ENCODE data around the gene GTF3C4.

Gene GTF3C4

DNA sequence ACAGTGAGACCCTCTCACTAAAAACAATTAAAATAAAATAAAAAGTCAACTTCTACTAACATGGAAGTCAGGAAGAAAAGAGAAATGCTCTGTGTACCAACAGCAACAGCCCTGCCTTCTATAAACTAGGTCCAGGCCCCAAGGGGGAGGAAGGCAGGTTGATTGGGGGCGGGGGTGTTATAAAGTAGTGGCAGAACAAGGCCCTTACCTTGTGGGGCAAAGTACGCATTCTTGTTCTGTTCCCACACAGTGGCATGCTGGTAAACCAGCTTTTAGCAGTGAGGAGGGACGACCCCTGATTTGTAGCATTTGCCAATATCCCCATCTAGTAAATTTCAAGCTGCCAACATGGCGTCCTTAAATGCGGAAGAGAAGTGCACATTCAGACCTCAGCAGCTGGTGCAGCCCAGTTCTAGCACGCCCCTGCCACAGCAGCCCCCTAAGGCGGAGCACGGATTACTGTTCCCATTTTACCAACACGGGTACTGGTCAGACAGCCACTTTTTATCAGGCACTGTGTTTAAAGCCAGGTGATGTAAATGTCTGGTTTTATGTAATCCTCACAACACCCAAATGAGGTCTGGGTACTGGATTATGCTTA, 69.5 kb downstream of the GTF3C4 start:
- Histone ChIP-seq H3K4me3 (ENCODE audit: insufficient read depth, low read depth, low read length, poor library complexity, severe bottlenecking) (no peak overlapping the region), H3K27me3 (replicated peaks; ENCODE audit: control insufficient read depth, insufficient read depth, low read length, poor library complexity, severe bottlenecking) (peaks cover 14% of the 10 kb centered on the region), H3K27ac (ENCODE audit: insufficient read depth, low read length, poor library complexity, severe bottlenecking) (no peak overlapping the region), H3K36me3 (ENCODE audit: control insufficient read depth, insufficient read depth, low read length) (no peaks in the 10 kb centered on the region), H3K9me3 (ENCODE audit: control insufficient read depth, low read length) (no peaks in the 10 kb centered on the region), H3K4me1 (ENCODE audit: control insufficient read depth, insufficient read depth, low read length, poor library complexity, severe bottlenecking) (no peaks in the 10 kb centered on the region)
- no peak for DNase-seq

DNA sequence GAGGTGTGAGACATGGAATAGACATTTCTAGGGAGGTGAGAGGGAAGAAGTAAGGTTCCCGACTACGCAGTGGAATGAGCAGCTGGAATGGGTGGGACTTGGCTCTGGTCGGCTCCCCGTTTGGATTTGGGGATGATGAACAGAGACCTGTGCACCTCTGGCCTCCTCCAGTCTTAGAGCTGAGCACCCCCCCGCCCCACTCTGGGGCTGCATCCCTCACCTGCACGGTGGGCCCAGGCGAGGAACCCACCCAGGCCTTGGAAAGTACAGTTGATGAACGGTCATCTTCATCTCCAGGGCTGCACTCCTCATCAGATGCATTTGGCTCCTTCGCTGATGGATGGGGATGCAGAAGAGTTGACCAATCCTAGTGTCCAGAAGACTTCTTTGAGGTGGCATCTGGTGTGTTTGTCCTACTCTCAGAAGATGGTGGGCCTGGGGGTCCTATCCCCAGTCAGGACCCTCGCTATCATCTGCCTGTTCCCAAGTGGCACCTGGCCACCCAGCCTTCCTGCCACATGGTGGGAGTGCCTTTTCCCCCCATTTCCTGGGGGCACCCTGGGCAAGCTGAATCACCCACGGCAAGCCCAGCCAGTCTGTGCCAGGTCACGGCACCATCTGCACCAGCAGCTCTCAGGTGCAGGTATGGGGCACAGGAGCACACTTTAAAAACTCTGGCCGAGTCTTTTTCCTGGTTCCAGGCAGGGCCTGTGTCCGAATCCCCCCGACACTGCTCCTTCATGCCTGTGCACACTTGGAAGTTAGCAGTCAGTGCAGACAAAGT, 70.5 kb downstream of the GTF3C4 start:
- Histone ChIP-seq H3K9me3 (ENCODE audit: control insufficient read depth, low read length) (no peaks in the 10 kb centered on the region), H3K36me3 (ENCODE audit: control insufficient read depth, insufficient read depth, low read length) (no peaks in the 10 kb centered on the region), H3K27me3 (replicated peaks; ENCODE audit: control insufficient read depth, insufficient read depth, low read length, poor library complexity, severe bottlenecking) (peaks cover 16% of the 10 kb centered on the region), H3K4me1 (ENCODE audit: control insufficient read depth, insufficient read depth, low read length, poor library complexity, severe bottlenecking) (no peaks in the 10 kb centered on the region), H3K27ac (ENCODE audit: insufficient read depth, low read length, poor library complexity, severe bottlenecking) (no peak overlapping the region), H3K4me3 (ENCODE audit: insufficient read depth, low read depth, low read length, poor library complexity, severe bottlenecking) (no peak overlapping the region)
- DNase-seq = no peak

GRCh38 chr9:132742821-132743311, 72.6 kb downstream of the GTF3C4 start:
- DNase-seq = no peak
- H3K4me1 ChIP-seq (ENCODE audit: control insufficient read depth, insufficient read depth, low read length, poor library complexity, severe bottlenecking) = no peaks in the 10 kb centered on the region
- H3K27ac ChIP-seq (ENCODE audit: insufficient read depth, low read length, poor library complexity, severe bottlenecking) = no peak overlapping the region
- no peak overlapping the region for H3K4me3 ChIP-seq (ENCODE audit: insufficient read depth, low read depth, low read length, poor library complexity, severe bottlenecking)
- H3K36me3 ChIP-seq (ENCODE audit: control insufficient read depth, insufficient read depth, low read length) = no peaks in the 10 kb centered on the region
- H3K9me3 ChIP-seq (ENCODE audit: control insufficient read depth, low read length) = no peaks in the 10 kb centered on the region
- H3K27me3 ChIP-seq (replicated peaks; ENCODE audit: control insufficient read depth, insufficient read depth, low read length, poor library complexity, severe bottlenecking) = peaks cover 16% of the 10 kb centered on the region

DNA sequence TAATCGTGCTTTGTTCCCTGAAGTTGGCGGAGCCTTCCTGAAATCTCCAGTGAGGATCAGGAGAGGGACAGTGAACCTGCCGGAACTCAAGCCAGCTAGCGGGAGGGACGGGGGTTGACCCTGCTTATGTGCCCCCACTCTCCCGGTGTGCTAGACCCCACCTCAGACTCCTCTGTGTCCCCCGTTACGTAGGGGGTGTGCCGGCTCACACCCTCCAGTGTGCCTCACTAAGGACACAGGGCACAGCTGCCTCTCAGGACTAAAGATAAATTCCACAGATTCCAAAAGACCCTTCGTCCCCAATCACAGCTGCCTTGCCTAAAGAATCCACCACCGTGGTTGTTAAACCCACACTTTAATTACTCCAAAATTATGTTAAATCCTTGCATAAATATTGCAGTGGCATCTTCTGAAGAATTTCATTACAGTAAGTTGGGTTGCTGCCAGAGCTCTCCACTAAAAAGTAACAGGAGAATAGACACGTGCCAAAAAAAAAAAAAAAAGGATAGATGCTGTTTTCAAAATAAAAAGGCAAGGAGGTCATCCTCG, 73.7 kb downstream of the GTF3C4 start:
- Histone ChIP-seq H3K27ac (ENCODE audit: insufficient read depth, low read length, poor library complexity, severe bottlenecking) (no peak overlapping the region), H3K36me3 (ENCODE audit: control insufficient read depth, insufficient read depth, low read length) (no peaks in the 10 kb centered on the region), H3K27me3 (replicated peaks; ENCODE audit: control insufficient read depth, insufficient read depth, low read length, poor library complexity, severe bottlenecking) (peaks cover 16% of the 10 kb centered on the region), H3K4me3 (ENCODE audit: insufficient read depth, low read depth, low read length, poor library complexity, severe bottlenecking) (no peak overlapping the region), H3K9me3 (ENCODE audit: control insufficient read depth, low read length) (no peaks in the 10 kb centered on the region), H3K4me1 (ENCODE audit: control insufficient read depth, insufficient read depth, low read length, poor library complexity, severe bottlenecking) (no peaks in the 10 kb centered on the region)
- no peak for DNase-seq

Measured in effector memory CD4-positive, alpha-beta T cell (primary cell).